HG02571 (cell line): ENCODE results near the gene MRS2.
"Not testable (repeated sequence)": the region's sequence is repeated elsewhere in the genome, so short reads cannot be mapped to it uniquely, and the experiment has no call there.

ENCODE experiments used
- ATAC-seq: cut with Tn5 transposase; IDR thresholded peaks from one replicate; pipeline ENCODE4 v1.9.1; 2021; ENCODE audit warnings: mild to moderate bottlenecking, moderate library complexity; ENCODE audit not compliant: unreplicated experiment

Gene MRS2, protein sequence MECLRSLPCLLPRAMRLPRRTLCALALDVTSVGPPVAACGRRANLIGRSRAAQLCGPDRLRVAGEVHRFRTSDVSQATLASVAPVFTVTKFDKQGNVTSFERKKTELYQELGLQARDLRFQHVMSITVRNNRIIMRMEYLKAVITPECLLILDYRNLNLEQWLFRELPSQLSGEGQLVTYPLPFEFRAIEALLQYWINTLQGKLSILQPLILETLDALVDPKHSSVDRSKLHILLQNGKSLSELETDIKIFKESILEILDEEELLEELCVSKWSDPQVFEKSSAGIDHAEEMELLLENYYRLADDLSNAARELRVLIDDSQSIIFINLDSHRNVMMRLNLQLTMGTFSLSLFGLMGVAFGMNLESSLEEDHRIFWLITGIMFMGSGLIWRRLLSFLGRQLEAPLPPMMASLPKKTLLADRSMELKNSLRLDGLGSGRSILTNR

GRCh38 chr6:24402697-24403500, at the start of gene MRS2:
Gene MRS2, plus strand, starts transcription at chr6:24402936. Its CDS starts 111 bp downstream, at chr6:24403047.
- peak; percentile 97 for ATAC-seq

DNA sequence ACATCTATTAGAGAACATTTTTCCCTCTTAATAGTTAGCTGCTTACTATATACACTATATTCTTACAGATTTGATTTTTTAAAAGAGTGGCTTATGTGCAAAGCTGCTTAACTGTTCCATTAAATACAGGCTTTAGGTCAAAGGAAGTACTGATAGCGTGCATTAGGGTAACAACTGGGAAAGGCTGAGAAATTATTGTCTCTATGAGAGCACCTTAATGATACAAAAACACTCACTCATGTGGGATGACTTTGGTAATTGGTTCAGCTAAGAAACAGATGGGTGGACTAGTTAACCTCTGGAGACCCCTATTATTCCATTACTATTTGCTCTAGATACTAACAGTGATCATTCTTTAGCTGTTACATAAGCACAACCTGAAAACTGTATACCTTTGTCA, 48.9 kb upstream of the MRS2 start:
- no peak for ATAC-seq

- no peak for ATAC-seq
Measured at GRCh38 chr6:24355393-24355792, 47.3 kb upstream of the MRS2 start.

GRCh38 chr6:24356310-24356973, 46.3 kb upstream of the MRS2 start:
- ATAC-seq, result no peak

GRCh38 chr6:24357336-24358218, 45.2 kb upstream of the MRS2 start, which contains the start of gene DCDC2:
Gene DCDC2, minus strand, starts transcription at chr6:24358059. Its CDS starts 309 bp downstream, at chr6:24357750.
- no peak for ATAC-seq

GRCh38 chr6:24358219-24358821, 44.4 kb upstream of the MRS2 start:
- ATAC-seq, result no peak

DNA sequence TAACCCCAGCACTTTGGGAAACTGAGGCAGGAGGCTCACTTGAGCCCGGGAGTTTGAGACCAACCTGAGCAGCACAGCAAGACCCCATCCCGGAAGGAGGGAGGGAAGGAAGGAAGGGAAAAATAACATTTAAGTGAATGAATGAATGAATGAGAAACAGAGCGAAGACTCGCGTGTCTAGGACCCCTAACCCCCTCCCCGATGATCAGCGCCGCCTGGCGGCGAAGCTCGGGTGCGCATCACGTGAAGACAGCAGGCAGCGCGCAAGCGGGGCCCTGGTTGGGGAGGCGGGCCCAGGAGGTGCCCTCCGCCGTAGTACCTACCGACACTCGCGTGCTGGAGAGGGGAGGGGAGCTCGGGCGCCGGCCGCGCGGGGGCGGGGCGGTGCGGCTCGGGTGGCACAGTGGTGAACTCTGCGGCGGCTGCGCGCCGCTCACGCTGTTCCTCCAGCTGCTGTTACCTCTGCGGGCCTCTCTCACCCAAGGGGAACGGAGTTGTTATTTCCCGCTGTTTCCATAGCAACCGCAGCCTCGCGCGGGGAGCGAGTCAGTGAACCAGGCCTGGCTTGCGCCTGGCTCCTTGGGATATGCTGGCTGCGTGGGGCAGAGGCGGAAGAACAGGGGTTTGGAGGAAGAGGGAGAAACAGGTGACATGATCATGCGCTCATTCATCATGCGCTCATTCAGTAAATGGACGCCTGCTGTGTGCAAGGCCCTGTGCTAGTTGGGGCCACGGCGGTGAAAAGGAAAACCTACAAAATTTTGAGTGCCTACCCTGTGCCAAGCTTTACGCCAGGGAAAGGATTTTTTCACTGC, 42.9 kb upstream of the MRS2 start:
- ATAC-seq, result peak; percentile 82

GRCh38 chr6:24362363-24362762, 40.4 kb upstream of the MRS2 start:
- ATAC-seq, result not testable (repeated sequence)

DNA sequence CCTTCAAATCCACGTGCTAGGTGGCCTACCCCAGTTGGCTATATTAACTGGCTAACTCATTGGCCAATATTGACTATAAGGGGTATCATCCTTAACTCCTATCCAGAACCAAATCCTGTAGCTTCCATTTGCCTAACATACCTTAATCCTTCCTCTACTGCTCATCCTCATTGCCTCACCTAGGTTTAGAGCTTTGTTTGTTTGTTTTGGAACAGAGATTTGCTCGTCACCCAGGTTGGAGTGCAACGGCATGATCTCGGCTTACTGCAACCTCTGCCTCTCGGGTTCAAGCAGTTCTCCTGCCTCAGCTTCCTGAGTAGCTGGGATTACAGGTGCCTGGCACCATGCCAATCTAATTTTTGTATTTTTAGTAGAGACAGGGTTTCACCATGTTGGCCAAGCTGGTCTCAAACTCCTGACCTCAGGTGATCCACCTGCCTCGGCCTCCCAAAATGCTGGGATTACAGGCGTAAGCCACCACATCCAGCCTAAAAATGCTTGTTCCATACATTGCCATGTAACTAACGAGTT, 37.6 kb upstream of the MRS2 start:
- not testable (repeated sequence) for ATAC-seq

GRCh38 chr6:24374612-24375011, 28.1 kb upstream of the MRS2 start:
- ATAC-seq, result no peak

DNA sequence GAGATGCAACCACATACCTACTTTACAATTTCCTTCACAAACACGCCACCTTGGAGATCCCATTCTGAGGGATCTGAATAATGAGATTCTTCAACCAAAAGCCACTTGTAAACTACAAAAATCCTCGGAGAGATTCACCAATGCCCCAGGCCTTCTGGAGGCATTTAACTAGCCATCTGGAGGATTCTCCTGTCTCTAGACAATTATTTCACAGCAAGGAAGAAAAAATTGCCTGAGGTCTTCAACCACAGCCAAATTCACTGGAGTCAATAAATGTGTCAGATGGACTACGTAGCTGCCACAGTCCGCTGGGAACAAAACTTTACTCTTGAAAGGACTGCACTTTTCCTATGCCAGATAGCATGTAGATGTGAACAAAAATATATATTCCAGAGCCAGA, 25.9 kb upstream of the MRS2 start:
- ATAC-seq, result no peak

DNA sequence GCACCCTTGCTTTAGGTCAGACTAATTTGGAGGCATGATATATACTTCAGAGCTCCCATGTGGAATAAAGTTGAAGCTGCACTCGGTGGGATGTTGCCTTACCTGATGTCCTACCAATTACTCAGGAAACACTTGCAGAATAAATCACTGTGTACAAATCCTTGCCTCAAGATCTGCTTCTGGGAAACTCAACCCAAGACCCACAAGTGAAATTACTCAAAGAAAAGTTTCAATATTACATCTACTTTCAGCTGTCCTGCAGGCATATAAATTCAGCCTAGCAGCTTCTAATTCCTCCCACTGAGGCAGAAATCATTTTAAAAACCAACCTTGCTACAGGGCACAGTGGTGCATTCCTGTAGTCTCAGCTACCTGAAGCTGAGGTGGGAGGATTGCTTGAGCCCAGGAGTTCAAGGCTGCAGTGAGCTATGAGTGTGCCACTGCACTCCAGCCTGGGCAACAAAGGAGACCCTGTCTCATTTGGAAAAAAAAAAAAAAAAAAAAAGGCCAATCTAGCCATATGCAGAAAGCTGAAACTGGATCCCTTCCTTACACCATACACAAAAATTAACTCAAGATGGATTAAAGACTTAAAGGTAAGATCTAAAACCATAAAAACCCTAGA, 24.2 kb upstream of the MRS2 start:
- ATAC-seq, result no peak

GRCh38 chr6:24381476-24382219, 21.1 kb upstream of the MRS2 start:
- no peak for ATAC-seq

DNA sequence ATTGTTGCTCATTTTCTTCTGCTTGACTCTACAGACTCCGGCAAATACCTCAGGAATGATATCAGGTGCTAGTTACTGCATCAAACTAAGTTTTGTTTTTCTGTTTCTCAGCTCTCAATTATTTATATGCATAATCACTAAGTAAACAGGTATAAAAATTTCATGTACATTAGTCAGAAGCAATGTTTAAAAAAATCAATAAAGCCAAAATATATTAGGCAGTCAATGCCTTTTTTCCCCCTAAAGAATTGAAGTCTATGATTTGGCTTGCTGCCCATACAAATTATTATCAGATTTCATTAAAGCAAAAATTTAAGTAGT, 20.6 kb upstream of the MRS2 start:
- ATAC-seq, result no peak

DNA sequence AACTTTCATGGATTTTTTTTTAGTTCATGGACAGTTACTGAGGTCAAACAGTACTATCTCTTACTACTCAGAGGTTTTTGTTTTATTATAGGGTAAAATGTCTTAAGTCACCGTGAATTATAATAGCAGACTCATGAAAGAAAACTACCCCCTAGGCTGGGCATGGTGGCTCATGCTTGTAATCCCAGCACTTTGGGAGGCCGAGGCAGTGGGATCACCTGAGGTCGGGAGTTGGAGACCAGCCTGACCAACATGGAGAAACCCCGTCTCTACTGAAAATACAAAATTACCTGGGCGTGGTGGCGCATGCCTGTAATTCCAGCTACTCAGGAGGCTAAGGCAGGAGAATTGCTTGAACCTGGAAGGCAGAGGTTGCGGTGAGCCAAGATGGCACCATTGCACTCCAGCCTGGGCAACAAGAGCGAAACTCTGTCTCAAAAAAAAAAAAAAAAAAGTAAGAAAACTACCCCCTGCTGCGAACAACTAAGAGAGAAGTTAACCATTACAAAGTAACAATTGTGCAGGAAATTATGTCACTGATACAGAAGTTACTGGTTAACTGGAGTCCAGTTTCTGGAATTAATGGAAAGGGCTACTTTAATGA, 19.7 kb upstream of the MRS2 start:
- not testable (repeated sequence) for ATAC-seq

GRCh38 chr6:24384369-24385130, 18.2 kb upstream of the MRS2 start:
- ATAC-seq, result not testable (repeated sequence)
